HCT116 (cell line): ENCODE measurements around the gene IQCF2. TPM values are rescaled to one million over a fixed set of nuclear protein-coding genes. Genes with fewer than 3 reads are reported as not detected.
A peak's percentile ranks its signal among the peaks of the same experiment; 100 is the strongest.
"Not testable (repeated sequence)": the region's sequence is repeated elsewhere in the genome, so short reads cannot be mapped to it uniquely, and the experiment has no call there.

Experiments used
- ATAC-seq: fragments of 200-7000 bp; cut with Tn5 transposase; 2 replicates; pipeline ENCODE4 v1.9.1; 2020; ENCODE audit warnings: mild to moderate bottlenecking, moderate library complexity
- BruUV-seq: library from RNA; stranded (reverse); fragments of 400-500 nt; replicated peaks from 2 replicates; lab custom pipeline; 2021; lab: Mats Ljungman, UMichigan
- CTCF ChIA-PET: fragments of 300-600 bp; sonication (Branson Sonifier 250); formaldehyde crosslinking; loops from one replicate; lab custom pipeline; 2021; ENCODE audit warnings: antibody characterized with exemption; lab: Charles Lee
- POLR2A ChIA-PET: fragments of 300-600, 350-600 bp; sonication (Branson Sonifier 250); formaldehyde crosslinking; loops from one replicate; lab custom pipeline; 2021; ENCODE audit warnings: antibody characterized with exemption; lab: Charles Lee
- RAD21 ChIA-PET, 2 experiments: fragments of 300-600 bp; sonication (Branson Sonifier 250); formaldehyde crosslinking; loops; one replicate each; lab custom pipeline; 2023; ENCODE audit warnings: low total read pairs in 2 of 2; ENCODE audit not compliant: uncharacterized antibody in 2 of 2, unreplicated experiment in 2 of 2, low non-redundant PET in 1 of 2; lab: Charles Lee
- DNase-seq: peaks from one replicate; pipeline ENCODE4 v3.0.0-alpha.2; 2010; ENCODE audit warnings: low read depth, low spot score
- H2AFZ ChIP-seq: fragments of 200-600 bp; shearing (Covaris generic), sonication (generic); 2 replicates; pipeline ENCODE4 v1.6.1; 2017; ENCODE audit warnings: low read depth, mixed run types, mixed read lengths, antibody characterized with exemption, low read length; ENCODE audit not compliant: poor library complexity, severe bottlenecking
- H3K27ac ChIP-seq: 2 replicates; pipeline ENCODE4 v1.5.1; 2012; ENCODE audit warnings: low read depth, low read length
- H3K27me3 ChIP-seq: fragments of 200-600 bp; sonication (generic); 2 replicates; pipeline ENCODE4 v1.6.1; 2016; ENCODE audit warnings: mixed run types, low read length, mixed read lengths; ENCODE audit not compliant: insufficient read depth
- H3K36me3 ChIP-seq, 2 experiments: fragments of 200-500 bp in 1 of 2; fragments of 200-600 bp in 1 of 2; sonication (Bioruptor generic) in 1 of 2; sonication (generic) in 1 of 2; 2 replicates each; pipeline versions ENCODE4 v1.5.1 to v1.6.1; 2014 to 2016; ENCODE audit warnings: low read length in 2 of 2, inconsistent platforms in 1 of 2, mixed read lengths in 1 of 2, mixed run types in 1 of 2; ENCODE audit not compliant: insufficient read depth in 2 of 2, control insufficient read depth in 1 of 2
- H3K4me1 ChIP-seq, 2 experiments: fragments of 200-600 bp in 1 of 2; sonication (generic) in 1 of 2; 2 replicates each; pipeline versions ENCODE4 v1.5.1 to v1.6.1; 2012 to 2017; ENCODE audit warnings: low read length in 2 of 2, inconsistent platforms in 1 of 2, mild to moderate bottlenecking in 1 of 2, mixed read lengths in 1 of 2, mixed run types in 1 of 2, moderate library complexity in 1 of 2; ENCODE audit not compliant: insufficient read depth in 2 of 2, control insufficient read depth in 1 of 2
- H3K4me2 ChIP-seq: fragments of 200-600 bp; sonication (generic); 2 replicates; pipeline ENCODE4 v1.6.1; 2017; ENCODE audit warnings: mixed run types, low read length, mixed read lengths
- H3K4me3 ChIP-seq, 2 experiments: fragments of 200-600 bp in 1 of 2; sonication (generic) in 1 of 2; replicated peaks in 1 of 2; 2 replicates each; pipeline ENCODE4 v1.5.1; 2011 to 2016; ENCODE audit warnings: low read length in 2 of 2, control low read depth in 1 of 2, low read depth in 1 of 2, mild to moderate bottlenecking in 1 of 2, mixed read lengths in 1 of 2, mixed run types in 1 of 2
- H3K79me2 ChIP-seq: fragments of 200-600 bp; sonication (generic); 2 replicates; pipeline ENCODE4 v1.6.1; 2017; ENCODE audit warnings: mild to moderate bottlenecking, mixed run types, low read length, moderate library complexity, mixed read lengths; ENCODE audit not compliant: insufficient read depth
- H3K9ac ChIP-seq: fragments of 200-600 bp; sonication (generic); 2 replicates; pipeline ENCODE4 v1.6.1; 2016; ENCODE audit warnings: low read length, mixed read lengths
- H3K9me2 ChIP-seq: fragments of 200-600 bp; sonication (generic), shearing (Covaris generic); 2 replicates; pipeline ENCODE4 v1.6.1; 2017; ENCODE audit warnings: mixed run types, mild to moderate bottlenecking, moderate library complexity; ENCODE audit not compliant: insufficient read depth
- H3K9me3 ChIP-seq, 2 experiments: fragments of 200-500 bp in 1 of 2; fragments of 200-600 bp in 1 of 2; sonication (Bioruptor generic) in 1 of 2; sonication (generic) in 1 of 2; 2 replicates each; pipeline ENCODE4 v1.6.1; 2014 to 2017; ENCODE audit warnings: low read length in 2 of 2, mixed read lengths in 2 of 2, inconsistent platforms in 1 of 2, low read depth in 1 of 2, mild to moderate bottlenecking in 1 of 2, mixed run types in 1 of 2, moderate library complexity in 1 of 2; ENCODE audit not compliant: control insufficient read depth in 1 of 2, insufficient read depth in 1 of 2
- H4K20me1 ChIP-seq: fragments of 200-600 bp; sonication (generic), shearing (Covaris generic); 2 replicates; pipeline ENCODE4 v1.6.1; 2017; ENCODE audit warnings: mixed run types, mild to moderate bottlenecking, moderate library complexity; ENCODE audit not compliant: insufficient read depth
- CBX3 ChIP-seq: IDR thresholded peaks from 2 replicates; pipeline ENCODE4 v1.6.1; 2012; ENCODE audit warnings: low read depth
- FOSL1 ChIP-seq: IDR thresholded peaks from 2 replicates; pipeline ENCODE4 v1.6.1; 2012; ENCODE audit warnings: low read depth
- JUND ChIP-seq: IDR thresholded peaks from 2 replicates; pipeline ENCODE4 v1.6.1; 2012
- POLR2A ChIP-seq: IDR thresholded peaks from 2 replicates; pipeline ENCODE4 v1.7.0; 2011; ENCODE audit warnings: borderline replicate concordance; ENCODE audit not compliant: insufficient read depth, insufficient read length; ENCODE audit errors: extremely low read depth
- RAD21 ChIP-seq: IDR thresholded peaks from 2 replicates; pipeline ENCODE4 v1.6.1; 2012; ENCODE audit warnings: low read depth, mild to moderate bottlenecking
- SIN3A ChIP-seq: IDR thresholded peaks from 2 replicates; pipeline ENCODE4 v1.6.1; 2012; ENCODE audit warnings: low read depth
- SP1 ChIP-seq: IDR thresholded peaks from 2 replicates; pipeline ENCODE4 v1.6.1; 2012; ENCODE audit warnings: low read depth
- SRF ChIP-seq: IDR thresholded peaks from 2 replicates; pipeline ENCODE4 v1.6.1; 2012; ENCODE audit warnings: low read depth
- ZNF274 ChIP-seq: fragments of 200-500 bp; sonication (Bioruptor generic); IDR thresholded peaks from 2 replicates; pipeline ENCODE4 v1.6.1; 2014; ENCODE audit warnings: mild to moderate bottlenecking, low read depth, low read length, inconsistent platforms
- intact Hi-C: fragments of 100-400 bp; cut with micrococcal nuclease; formaldehyde crosslinking; loops from 2 replicates; pipeline ENCODE4 v1.10.0; 2022
- total RNA-seq: library from RNA; stranded (reverse); gene quantifications from one replicate; pipeline ENCODE4 v1.2.1, GENCODE V29; 2021; ENCODE audit not compliant: unreplicated experiment
- TF ChIP-seq, protein P1 (sequence below), 3 experiments: fragments of 200-600 bp in 1 of 3; sonication (generic) in 1 of 3; IDR thresholded peaks in 2 of 3; conservative IDR thresholded peaks in 1 of 3; 2 replicates each; pipeline ENCODE4 v1.5.1; 2012 to 2017; ENCODE audit warnings: low read depth in 2 of 3, low read length in 2 of 3, antibody characterized with exemption in 1 of 3, borderline replicate concordance in 1 of 3, control low read depth in 1 of 3, mild to moderate bottlenecking in 1 of 3, mixed read lengths in 1 of 3, mixed run types in 1 of 3, moderate library complexity in 1 of 3; ENCODE audit not compliant: insufficient read depth in 1 of 3
- TF ChIP-seq, protein P2 (sequence below): IDR thresholded peaks from 2 replicates; pipeline ENCODE4 v1.6.1; 2012

IQCF2 gene
- total RNA-seq, 1 experiment from 2014 or later: not detected

DNA sequence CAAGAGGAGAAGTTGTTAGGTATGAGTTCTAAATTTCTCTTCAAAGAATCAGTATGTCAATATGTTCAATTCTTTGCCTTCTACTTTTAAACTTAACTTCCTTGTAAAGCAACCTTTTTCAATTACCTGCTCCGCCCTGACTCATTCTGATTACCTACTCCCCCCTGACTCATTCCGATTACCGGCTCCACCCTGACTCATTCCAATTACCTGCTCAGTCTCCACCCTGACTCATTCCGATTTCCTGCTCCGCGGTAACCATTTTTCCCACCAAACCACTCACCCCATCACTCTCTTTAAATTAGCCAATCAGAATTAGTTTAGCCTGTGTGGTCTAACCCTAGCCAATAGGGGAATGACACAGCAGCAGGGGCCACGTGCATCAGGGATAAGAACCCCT is 40.9 kb downstream of the IQCF2 start:
- RAD21 ChIA-PET: not testable (repeated sequence)

DNA sequence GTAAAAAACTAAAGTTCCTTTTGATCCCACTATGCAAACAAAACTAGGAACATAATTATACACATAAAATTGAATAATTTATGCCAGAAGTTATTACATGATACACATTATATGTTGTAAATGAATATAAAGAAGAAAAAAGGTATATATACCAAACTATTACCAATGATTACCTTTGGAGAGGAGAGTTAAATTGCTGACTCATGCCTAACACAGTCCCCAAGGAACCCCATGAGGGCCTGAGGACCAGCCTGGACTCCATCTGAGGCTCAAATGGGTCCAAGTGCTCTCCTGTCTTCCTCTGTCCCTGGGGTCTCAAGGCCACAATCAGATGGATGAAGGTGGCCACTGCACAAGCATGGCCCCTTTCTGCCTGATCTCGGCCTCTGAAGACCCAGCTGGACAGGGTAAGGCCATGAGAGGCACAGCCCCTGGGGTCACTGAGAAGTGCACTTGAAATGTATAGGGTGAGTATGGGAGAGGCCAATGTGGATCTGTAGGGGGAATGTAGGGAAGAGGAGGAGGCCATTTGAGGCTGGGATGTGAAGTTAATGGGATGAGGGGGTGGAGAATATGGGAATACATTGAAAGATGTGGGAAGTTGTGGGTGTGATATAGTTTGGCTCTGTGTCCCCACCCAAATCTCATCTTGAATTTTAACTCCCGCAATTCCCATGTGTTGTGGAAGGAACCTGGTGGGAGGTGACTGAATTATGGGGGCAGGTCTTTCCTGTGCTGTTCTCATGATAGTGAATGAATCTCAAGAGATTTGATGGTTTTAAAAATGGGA is 42.8 kb downstream of the IQCF2 start:
- Histone ChIP-seq H3K4me2 (no peak overlapping the region), H3K4me3 (no peak overlapping the region), H3K27me3 (no peaks in the 10 kb centered on the region), H2AFZ (no peak overlapping the region), H3K27ac (no peak overlapping the region), H4K20me1 (no peaks in the 10 kb centered on the region), H3K9me3 (peaks cover 3 to 8% of the 10 kb centered on the region in 2 experiments; a peak in 1 of 4 replicates), H3K79me2 (no peaks in the 10 kb centered on the region), H3K9ac (no peak overlapping the region), H3K9me2 (no peaks in the 10 kb centered on the region), H3K4me1 (peaks cover 7 to 21% of the 10 kb centered on the region in 2 experiments), H3K36me3 (no peaks in the 10 kb centered on the region)
- TF ChIP-seq, protein P1, sequence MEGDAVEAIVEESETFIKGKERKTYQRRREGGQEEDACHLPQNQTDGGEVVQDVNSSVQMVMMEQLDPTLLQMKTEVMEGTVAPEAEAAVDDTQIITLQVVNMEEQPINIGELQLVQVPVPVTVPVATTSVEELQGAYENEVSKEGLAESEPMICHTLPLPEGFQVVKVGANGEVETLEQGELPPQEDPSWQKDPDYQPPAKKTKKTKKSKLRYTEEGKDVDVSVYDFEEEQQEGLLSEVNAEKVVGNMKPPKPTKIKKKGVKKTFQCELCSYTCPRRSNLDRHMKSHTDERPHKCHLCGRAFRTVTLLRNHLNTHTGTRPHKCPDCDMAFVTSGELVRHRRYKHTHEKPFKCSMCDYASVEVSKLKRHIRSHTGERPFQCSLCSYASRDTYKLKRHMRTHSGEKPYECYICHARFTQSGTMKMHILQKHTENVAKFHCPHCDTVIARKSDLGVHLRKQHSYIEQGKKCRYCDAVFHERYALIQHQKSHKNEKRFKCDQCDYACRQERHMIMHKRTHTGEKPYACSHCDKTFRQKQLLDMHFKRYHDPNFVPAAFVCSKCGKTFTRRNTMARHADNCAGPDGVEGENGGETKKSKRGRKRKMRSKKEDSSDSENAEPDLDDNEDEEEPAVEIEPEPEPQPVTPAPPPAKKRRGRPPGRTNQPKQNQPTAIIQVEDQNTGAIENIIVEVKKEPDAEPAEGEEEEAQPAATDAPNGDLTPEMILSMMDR (IDR thresholded peaks at IDR 0.05 in 2 of 3, conservative IDR thresholded peaks at IDR 0.05 in 1 of 3; ENCODE audit: borderline replicate concordance in 1 of 3, insufficient read depth in 1 of 3, low read depth in 2 of 3, low read length in 2 of 3): no peak
- TF ChIP-seq JUND (no peak), SP1 (no peak), ZNF274 (no peak), POLR2A (no peak), SIN3A (no peak), RAD21 (no peak)
- POLR2A ChIA-PET: no interaction called here
- BruUV-seq: no TSS peak
- ATAC-seq: no peak
- CTCF ChIA-PET: no interaction called here
- RAD21 ChIA-PET: no interaction called here
- no peak for DNase-seq
- intact Hi-C loops: no loop called here

More for the DNA sequence above, 40.9 kb downstream of the IQCF2 start:
- H3K9me2 ChIP-seq, H3K36me3 ChIP-seq, H3K9me3 ChIP-seq, H4K20me1 ChIP-seq, intact Hi-C loops, POLR2A ChIA-PET, H3K79me2 ChIP-seq, BruUV-seq, H3K27me3 ChIP-seq: not testable (repeated sequence)
- Histone ChIP-seq H3K9ac (0 out of 2 replicates have a peak overlapping the region, but pooled peaks have one; percentile 10), H3K4me2 (peak overlapping the region; percentile 66), H3K27ac (peak overlapping the region; percentile 28; the same call in 1 of the 2 replicates), H3K4me3 (peak overlapping the region in 1 of 2 experiments; percentile 16; a peak in 1 of 4 replicates), H3K4me1 (peaks cover 7 to 38% of the 10 kb centered on the region in 2 experiments), H2AFZ (peak overlapping the region; percentile 80)
- ATAC-seq: peak; percentile 71
- DNase-seq: peak; percentile 85
- TF ChIP-seq SP1 (peak; percentile 54), CBX3 (peak; percentile 66; the same call in 1 of the 2 replicates), FOSL1 (peak; percentile 84), JUND (peak; percentile 77), SRF (peak; percentile 23; the same call in 1 of the 2 replicates)
- TF ChIP-seq, protein P2, sequence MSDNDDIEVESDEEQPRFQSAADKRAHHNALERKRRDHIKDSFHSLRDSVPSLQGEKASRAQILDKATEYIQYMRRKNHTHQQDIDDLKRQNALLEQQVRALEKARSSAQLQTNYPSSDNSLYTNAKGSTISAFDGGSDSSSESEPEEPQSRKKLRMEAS: peak; percentile 40
- CTCF ChIA-PET: interaction anchor here (1.0 kb wide), 1 partner anchor 39 kb away, joined by 3 read pairs; the partner anchor contains the start of gene RRP9
